ENCODE results near the gene CBX5.

DNA sequence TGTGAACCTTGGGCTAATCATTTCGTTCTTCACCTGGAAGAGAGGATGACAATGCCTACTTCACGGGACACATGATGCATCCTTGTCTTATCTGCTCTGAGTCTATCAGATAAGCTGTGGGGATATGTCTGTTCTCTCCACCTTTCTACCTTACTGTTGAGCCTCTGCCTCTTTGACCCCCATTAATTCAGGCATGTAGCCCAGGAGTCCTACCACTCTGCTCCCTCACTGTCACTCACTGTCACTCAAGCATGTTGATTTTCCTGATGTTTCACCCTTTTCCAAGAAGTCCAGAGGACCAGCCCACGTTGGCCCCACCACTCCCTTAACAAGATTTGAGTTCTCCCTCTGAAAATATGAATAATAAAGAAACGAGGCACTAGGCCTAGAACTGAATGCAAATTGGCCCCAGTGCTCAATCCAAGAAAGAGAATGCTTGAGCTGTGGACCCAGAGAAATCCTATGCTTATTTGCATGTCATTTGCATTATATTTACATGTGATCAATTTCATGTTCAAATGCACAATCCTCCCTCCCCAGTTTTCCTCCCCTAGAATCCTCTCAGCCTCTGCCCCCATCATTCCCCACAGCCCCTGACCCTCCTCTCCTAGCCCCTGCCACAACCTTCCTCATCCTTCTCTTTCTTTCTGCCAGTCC, 84.7 kb downstream of the CBX5 start:
- no peak for TF ChIP-seq CTCF (optimal IDR thresholded peaks at IDR 0.05 in 1 of 3, IDR thresholded peaks at IDR 0.05 in 1 of 3, conservative IDR thresholded peaks at IDR 0.05 in 1 of 3; ENCODE audit: extremely low read depth in 1 of 3, insufficient read depth in 2 of 3, low read length in 3 of 3)
- no peak for TF ChIP-seq EZH2 (IDR thresholded peaks at IDR 0.05; ENCODE audit: low read length)

All from keratinocyte (primary cell).